ENCODE measurements around the gene TRIM47. TPM values are rescaled to one million over a fixed set of nuclear protein-coding genes. Genes with fewer than 3 reads are reported as not detected.
"Not testable (repeated sequence)": the region's sequence is repeated elsewhere in the genome, so short reads cannot be mapped to it uniquely, and the experiment has no call there.

TRIM47 gene
- total RNA-seq, 1 donor from 2014 or later: 27.5 TPM

DNA sequence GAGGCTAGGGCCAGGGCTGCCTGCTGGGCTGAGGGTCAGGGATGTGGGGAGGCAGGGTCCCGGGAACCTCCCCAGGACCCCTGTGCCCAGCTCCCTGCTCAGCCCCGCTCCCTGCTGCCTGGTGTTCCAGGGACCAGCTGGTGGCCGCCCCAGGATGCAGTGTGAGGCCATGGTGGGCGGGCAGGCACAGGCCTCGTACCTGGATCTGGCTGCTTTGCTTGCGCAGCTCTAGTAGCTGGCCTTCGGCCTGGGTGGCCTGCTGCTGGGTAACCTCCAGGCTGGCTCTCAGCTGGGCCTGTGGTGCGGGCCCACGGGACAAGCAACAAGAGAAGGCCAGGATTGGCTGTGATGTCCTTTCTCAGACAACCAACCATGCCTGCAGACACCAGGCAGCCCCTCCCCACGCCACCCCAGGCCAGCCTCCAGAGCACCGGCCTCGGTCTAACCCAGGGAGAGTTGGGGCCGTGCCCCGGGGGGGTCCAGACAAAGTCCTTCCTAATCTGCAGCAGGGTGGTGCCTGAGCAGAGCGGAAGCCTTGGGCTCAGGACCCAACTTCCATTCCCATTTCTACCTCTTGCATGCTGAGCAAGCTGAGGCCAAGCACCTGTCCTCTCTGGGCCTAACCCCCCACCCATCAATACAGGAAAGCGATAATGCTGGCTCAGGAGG is 14.3 kb upstream of the TRIM47 start:
- H3K4me3 ChIP-seq: no peak overlapping the region
- no peak for DNase-seq
- intact Hi-C loops (cut with micrococcal nuclease): loop anchor here (2.0 kb wide), 1 partner anchor 42 kb away; no protein-coding TSS in a partner anchor

GRCh38 chr17:75891605-75892555 is 13.5 kb upstream of the TRIM47 start:
- no peak overlapping the region for H3K27ac ChIP-seq (replicated peaks)
- no peaks in the 10 kb centered on the region for H3K9me3 ChIP-seq (replicated peaks)
- H3K4me1 ChIP-seq: peaks cover 36% of the 10 kb centered on the region
- H3K4me3 ChIP-seq: no peak overlapping the region
- no peak for DNase-seq
- H3K27me3 ChIP-seq (ENCODE audit: low read depth): no peaks in the 10 kb centered on the region
- TF ChIP-seq CTCF (IDR thresholded peaks at IDR 0.05; ENCODE audit: borderline replicate concordance): no peak
- intact Hi-C loops (cut with micrococcal nuclease): loop anchor here (2.0 kb wide), 1 partner anchor 41 kb away; no protein-coding TSS in a partner anchor
- H3K36me3 ChIP-seq: peaks cover 34% of the 10 kb centered on the region

More for the DNA sequence above, 14.3 kb upstream of the TRIM47 start:
- no peak for TF ChIP-seq CTCF (IDR thresholded peaks at IDR 0.05; ENCODE audit: borderline replicate concordance)
- H3K27me3 ChIP-seq (ENCODE audit: low read depth): no peaks in the 10 kb centered on the region
- H3K36me3 ChIP-seq: peaks cover 34% of the 10 kb centered on the region
- no peaks in the 10 kb centered on the region for H3K9me3 ChIP-seq (replicated peaks)
- H3K27ac ChIP-seq (replicated peaks): no peak overlapping the region
- peaks cover 44% of the 10 kb centered on the region for H3K4me1 ChIP-seq

- peaks cover 29% of the 10 kb centered on the region for H3K4me1 ChIP-seq
- DNase-seq: no peak
- H3K27me3 ChIP-seq (ENCODE audit: low read depth): no peaks in the 10 kb centered on the region
- H3K27ac ChIP-seq (replicated peaks): no peak overlapping the region
- no peak overlapping the region for H3K4me3 ChIP-seq
- intact Hi-C loops (cut with micrococcal nuclease): no loop called here
- TF ChIP-seq CTCF (IDR thresholded peaks at IDR 0.05; ENCODE audit: borderline replicate concordance): no peak
- peaks cover 34% of the 10 kb centered on the region for H3K36me3 ChIP-seq
- no peaks in the 10 kb centered on the region for H3K9me3 ChIP-seq (replicated peaks)
Measured at GRCh38 chr17:75891022-75891604, 12.7 kb upstream of the TRIM47 start.

GRCh38 chr17:75889454-75889853 is 11.1 kb upstream of the TRIM47 start:
- no peaks in the 10 kb centered on the region for H3K9me3 ChIP-seq (replicated peaks)
- H3K4me1 ChIP-seq: peaks cover 12% of the 10 kb centered on the region
- DNase-seq: no peak
- H3K36me3 ChIP-seq: peaks cover 34% of the 10 kb centered on the region
- no peak overlapping the region for H3K4me3 ChIP-seq
- H3K27me3 ChIP-seq (ENCODE audit: low read depth): no peaks in the 10 kb centered on the region
- TF ChIP-seq CTCF (IDR thresholded peaks at IDR 0.05; ENCODE audit: borderline replicate concordance): no peak
- no peak overlapping the region for H3K27ac ChIP-seq (replicated peaks)
- intact Hi-C loops (cut with micrococcal nuclease): no loop called here

DNA sequence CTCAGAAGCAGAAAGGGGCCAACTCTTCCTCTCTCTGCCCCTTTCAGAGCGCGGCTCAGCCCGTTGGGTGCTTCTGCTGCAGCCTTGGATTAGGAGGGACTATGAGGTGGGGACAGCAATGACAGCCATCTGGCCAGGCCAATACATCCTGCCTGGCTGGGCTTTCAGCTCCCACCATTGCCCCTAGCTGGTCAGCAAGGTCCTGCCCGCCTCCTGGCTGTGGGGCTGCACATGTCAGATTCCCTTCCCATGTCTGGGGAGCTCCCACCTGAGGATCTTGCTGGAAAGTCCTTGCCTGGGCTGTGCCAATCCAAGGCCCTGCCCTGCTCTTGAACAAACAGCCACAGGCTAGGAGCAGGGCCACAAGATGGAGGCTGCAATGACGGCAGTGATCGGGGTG is 10.1 kb upstream of the TRIM47 start:
- H3K36me3 ChIP-seq: peaks cover 34% of the 10 kb centered on the region
- intact Hi-C loops (cut with micrococcal nuclease): no loop called here
- no peak for DNase-seq

GRCh38 chr17:75885860-75886259 is 7.5 kb upstream of the TRIM47 start:
- peaks cover 18% of the 10 kb centered on the region for H3K36me3 ChIP-seq
- H3K4me3 ChIP-seq; H3K4me1 ChIP-seq; DNase-seq; H3K27ac ChIP-seq (replicated peaks); H3K9me3 ChIP-seq (replicated peaks); H3K27me3 ChIP-seq (ENCODE audit: low read depth); intact Hi-C loops (cut with micrococcal nuclease): not testable (repeated sequence)

More for the DNA sequence above, 10.1 kb upstream of the TRIM47 start:
- no peaks in the 10 kb centered on the region for H3K27me3 ChIP-seq (ENCODE audit: low read depth)
- no peak overlapping the region for H3K27ac ChIP-seq (replicated peaks)
- no peak overlapping the region for H3K4me3 ChIP-seq
- no peaks in the 10 kb centered on the region for H3K9me3 ChIP-seq (replicated peaks)
- peaks cover 7% of the 10 kb centered on the region for H3K4me1 ChIP-seq
- no peak for TF ChIP-seq CTCF (IDR thresholded peaks at IDR 0.05; ENCODE audit: borderline replicate concordance)

Data from left ventricle myocardium inferior (tissue), 1 donor.